Ishikawa (cell line): Measurements from ENCODE around the gene MDM4.

Source experiments
- CEBPB ChIP-seq: IDR thresholded peaks from 2 replicates; pipeline ENCODE4 v1.6.1; 2012
- CREB1 ChIP-seq: IDR thresholded peaks from 2 replicates; pipeline ENCODE4 v1.6.1; 2012; ENCODE audit warnings: low read depth
- EGR1 ChIP-seq: IDR thresholded peaks from 2 replicates; pipeline ENCODE4 v1.6.1; 2012
- EP300 ChIP-seq: IDR thresholded peaks from 2 replicates; pipeline ENCODE4 v1.6.1; 2012; ENCODE audit warnings: borderline replicate concordance
- FOXM1 ChIP-seq: IDR thresholded peaks from 2 replicates; pipeline ENCODE4 v1.6.1; 2012; ENCODE audit warnings: low read depth, borderline replicate concordance
- MAX ChIP-seq: IDR thresholded peaks from 2 replicates; pipeline ENCODE4 v1.6.1; 2012
- NFIC ChIP-seq: IDR thresholded peaks from 2 replicates; pipeline ENCODE4 v1.6.1; 2012
- RAD21 ChIP-seq: IDR thresholded peaks from 2 replicates; pipeline ENCODE4 v1.6.1; 2012; ENCODE audit warnings: low read depth
- REST ChIP-seq: IDR thresholded peaks from 2 replicates; pipeline ENCODE4 v1.6.1; 2012; ENCODE audit warnings: low read depth, mild to moderate bottlenecking
- TAF1 ChIP-seq: IDR thresholded peaks from 2 replicates; pipeline ENCODE4 v1.6.1; 2012; ENCODE audit warnings: low read depth, mild to moderate bottlenecking
- TCF12 ChIP-seq: IDR thresholded peaks from 2 replicates; pipeline ENCODE4 v1.6.1; 2012; ENCODE audit warnings: low read depth
- TEAD4 ChIP-seq: IDR thresholded peaks from 2 replicates; pipeline ENCODE4 v1.6.1; 2012
- USF1 ChIP-seq: IDR thresholded peaks from 2 replicates; pipeline ENCODE4 v1.6.1; 2012
- YY1 ChIP-seq: IDR thresholded peaks from 2 replicates; pipeline ENCODE4 v1.6.1; 2012; ENCODE audit warnings: low read depth
- ZBTB7A ChIP-seq: IDR thresholded peaks from 2 replicates; pipeline ENCODE4 v1.6.1; 2012; ENCODE audit warnings: low read depth

Gene MDM4

DNA sequence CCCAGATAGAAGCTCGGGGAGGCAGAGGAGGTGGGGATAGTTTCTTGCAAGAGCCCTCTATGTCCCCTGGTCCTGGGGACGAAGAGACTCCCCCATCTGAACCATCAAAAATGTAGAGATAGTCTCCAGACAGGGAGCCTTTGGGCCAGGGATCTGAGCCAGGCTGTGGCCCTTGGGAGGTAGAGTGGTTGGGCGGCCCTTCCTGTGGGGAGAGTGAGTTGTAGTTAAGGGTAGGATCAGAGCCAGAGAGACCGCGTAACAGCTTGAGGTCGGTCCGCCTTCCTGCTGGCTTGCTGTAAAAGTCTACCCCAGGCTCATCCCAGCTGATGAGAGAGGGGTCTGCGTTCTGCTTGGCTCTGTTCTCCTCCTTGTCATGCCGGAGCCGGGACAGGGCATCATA, 46.9 kb upstream of the MDM4 start:
- TF ChIP-seq TAF1 (no peak), TCF12 (no peak)

- no peak for TF ChIP-seq TAF1
- no peak for TF ChIP-seq EP300
- no peak for TF ChIP-seq USF1
- TF ChIP-seq CREB1, result no peak
- TF ChIP-seq ZBTB7A, result no peak
- TF ChIP-seq EGR1, result no peak
- TF ChIP-seq FOXM1, result no peak
- no peak for TF ChIP-seq CEBPB
- no peak for TF ChIP-seq TCF12
- no peak for TF ChIP-seq TEAD4
- TF ChIP-seq REST, result no peak
- no peak for TF ChIP-seq YY1
- no peak for TF ChIP-seq RAD21
Measured at GRCh38 chr1:204471687-204472086, 44.5 kb upstream of the MDM4 start.

- no peak for TF ChIP-seq CREB1
- no peak for TF ChIP-seq EP300
- TF ChIP-seq TEAD4, result no peak
- TF ChIP-seq RAD21, result no peak
- no peak for TF ChIP-seq TAF1
- TF ChIP-seq FOXM1, result no peak
- TF ChIP-seq YY1, result no peak
- TF ChIP-seq TCF12, result no peak
- no peak for TF ChIP-seq REST
- TF ChIP-seq ZBTB7A, result no peak
- no peak for TF ChIP-seq USF1
- no peak for TF ChIP-seq CEBPB
- no peak for TF ChIP-seq NFIC
- TF ChIP-seq EGR1, result no peak
Measured at GRCh38 chr1:204472660-204473059, 43.5 kb upstream of the MDM4 start.

DNA sequence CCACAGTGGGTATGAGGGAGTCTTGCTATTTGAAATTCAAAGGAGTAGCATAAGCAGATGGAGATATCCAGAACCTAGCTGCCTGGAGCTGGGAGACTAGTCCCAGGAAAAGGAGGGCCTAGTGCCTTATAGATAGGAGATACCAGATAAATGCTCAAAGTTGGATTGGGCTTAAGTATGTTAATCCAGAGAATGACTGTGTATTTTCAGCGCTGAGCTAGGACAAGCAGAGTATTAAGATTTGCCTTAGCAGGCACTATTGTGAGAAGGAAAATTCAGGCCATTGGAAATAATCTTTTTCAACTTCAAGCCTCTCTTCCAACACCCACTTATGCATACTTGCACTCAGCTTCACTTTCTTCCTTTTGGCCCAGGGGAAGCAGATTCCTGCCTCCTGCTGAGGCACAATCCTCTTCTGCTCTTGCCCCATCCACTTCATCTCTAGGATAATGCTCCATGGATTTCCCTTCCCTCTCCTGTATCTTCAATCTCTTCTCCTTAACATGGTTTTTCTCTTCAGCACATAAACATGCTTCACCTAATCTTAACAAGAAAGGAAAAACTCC, 42.7 kb upstream of the MDM4 start:
- TF ChIP-seq ZBTB7A (no peak), YY1 (no peak), TAF1 (no peak), USF1 (no peak), CREB1 (no peak), TEAD4 (no peak), FOXM1 (no peak), NFIC (no peak), CEBPB (no peak), MAX (no peak), REST (no peak), TCF12 (no peak), EP300 (no peak), RAD21 (no peak), EGR1 (no peak)
